GM13977 (cell line): ENCODE measurements around the gene ZNF423.
"Not testable (repeated sequence)": the region's sequence is repeated elsewhere in the genome, so short reads cannot be mapped to it uniquely, and the experiment has no call there.

ENCODE experiments used
- DNase-seq: peaks from one replicate; pipeline ENCODE4 v3.0.0; 2012; ENCODE audit warnings: low spot score
- in situ Hi-C: fragments of 300-500 bp; cut with MboI; formaldehyde crosslinking; loops from one replicate; pipeline ENCODE4 v1.12.0; 2022; ENCODE audit warnings: low sequenced_read_pairs, low pct_unique_long_range_greater_than_20kb, mixed read lengths, inconsistent platforms; ENCODE audit not compliant: unreplicated experiment
- TF ChIP-seq, protein P1 (sequence below): IDR thresholded peaks from 2 replicates; pipeline ENCODE4 v1.5.1; 2012; ENCODE audit warnings: mild to moderate bottlenecking, control low read depth; ENCODE audit not compliant: insufficient read depth; ENCODE audit errors: extremely low read depth, missing control alignments

The ZNF423 gene

DNA sequence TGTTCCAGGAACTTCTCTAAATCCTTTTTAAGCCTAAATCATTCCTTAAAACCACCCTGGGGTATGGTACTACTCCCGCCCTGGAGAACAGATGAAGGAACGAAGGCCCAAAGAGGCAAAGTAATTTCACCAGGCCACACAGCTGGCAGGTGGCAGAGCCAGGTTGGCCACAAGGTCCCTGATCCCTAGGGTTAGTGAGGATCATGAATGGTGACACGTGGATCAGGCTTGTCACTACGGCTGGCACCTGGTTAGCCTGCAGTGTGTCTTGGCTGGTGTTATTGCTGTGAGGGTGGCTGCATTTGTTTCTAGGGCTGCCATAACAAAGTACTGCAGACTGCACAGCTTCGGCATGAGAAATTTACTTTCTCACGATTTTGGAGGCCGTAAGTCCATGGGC lies 26.0 kb upstream of the ZNF423 start:
- in situ Hi-C loops = no loop called here
- TF ChIP-seq, protein P1, sequence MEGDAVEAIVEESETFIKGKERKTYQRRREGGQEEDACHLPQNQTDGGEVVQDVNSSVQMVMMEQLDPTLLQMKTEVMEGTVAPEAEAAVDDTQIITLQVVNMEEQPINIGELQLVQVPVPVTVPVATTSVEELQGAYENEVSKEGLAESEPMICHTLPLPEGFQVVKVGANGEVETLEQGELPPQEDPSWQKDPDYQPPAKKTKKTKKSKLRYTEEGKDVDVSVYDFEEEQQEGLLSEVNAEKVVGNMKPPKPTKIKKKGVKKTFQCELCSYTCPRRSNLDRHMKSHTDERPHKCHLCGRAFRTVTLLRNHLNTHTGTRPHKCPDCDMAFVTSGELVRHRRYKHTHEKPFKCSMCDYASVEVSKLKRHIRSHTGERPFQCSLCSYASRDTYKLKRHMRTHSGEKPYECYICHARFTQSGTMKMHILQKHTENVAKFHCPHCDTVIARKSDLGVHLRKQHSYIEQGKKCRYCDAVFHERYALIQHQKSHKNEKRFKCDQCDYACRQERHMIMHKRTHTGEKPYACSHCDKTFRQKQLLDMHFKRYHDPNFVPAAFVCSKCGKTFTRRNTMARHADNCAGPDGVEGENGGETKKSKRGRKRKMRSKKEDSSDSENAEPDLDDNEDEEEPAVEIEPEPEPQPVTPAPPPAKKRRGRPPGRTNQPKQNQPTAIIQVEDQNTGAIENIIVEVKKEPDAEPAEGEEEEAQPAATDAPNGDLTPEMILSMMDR = no peak
- no peak for DNase-seq

DNA sequence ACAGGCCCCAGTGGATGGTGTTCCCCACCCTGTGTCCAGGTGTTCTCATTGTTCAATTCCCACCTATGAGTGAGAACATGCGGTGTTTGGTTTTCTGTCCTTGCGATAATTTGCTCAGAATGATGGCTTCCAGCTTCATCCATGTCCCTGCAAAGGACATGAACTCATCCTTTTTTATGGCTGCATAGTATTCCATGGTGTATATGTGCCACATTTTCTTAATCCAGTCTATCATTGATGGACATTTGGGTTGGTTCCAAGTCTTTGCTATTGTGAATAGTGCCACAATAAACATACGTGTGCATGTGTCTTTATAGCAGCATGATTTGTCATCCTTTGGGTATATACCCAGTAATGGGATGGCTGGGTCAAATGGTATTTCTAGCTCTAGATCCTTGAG lies 22.6 kb upstream of the ZNF423 start:
- in situ Hi-C loops, DNase-seq: not testable (repeated sequence)

DNA sequence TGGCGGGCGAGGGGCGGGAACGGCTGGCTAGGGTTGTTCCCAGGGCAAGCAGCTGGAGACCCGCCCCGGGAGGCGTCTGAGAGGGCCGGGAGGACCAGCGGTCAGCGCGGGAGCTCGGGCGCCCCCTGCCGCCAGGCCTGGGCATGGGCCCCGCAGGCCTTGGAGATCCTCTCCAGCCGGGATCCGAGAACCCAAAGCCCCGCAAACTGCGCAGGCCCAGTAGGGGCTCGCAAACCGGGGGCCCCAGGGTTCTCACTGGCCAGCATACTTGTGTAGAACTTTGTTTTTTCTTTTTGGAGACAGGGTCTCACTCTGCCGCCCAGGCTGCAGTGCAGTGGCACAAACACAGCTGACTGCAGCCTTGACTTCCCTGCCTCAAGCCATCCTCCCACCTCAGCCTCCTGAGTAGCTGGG lies 20.8 kb upstream of the ZNF423 start:
- peak; percentile 87 for DNase-seq
- in situ Hi-C loops = no loop called here
- TF ChIP-seq, protein P1 = peak; percentile 84

DNA sequence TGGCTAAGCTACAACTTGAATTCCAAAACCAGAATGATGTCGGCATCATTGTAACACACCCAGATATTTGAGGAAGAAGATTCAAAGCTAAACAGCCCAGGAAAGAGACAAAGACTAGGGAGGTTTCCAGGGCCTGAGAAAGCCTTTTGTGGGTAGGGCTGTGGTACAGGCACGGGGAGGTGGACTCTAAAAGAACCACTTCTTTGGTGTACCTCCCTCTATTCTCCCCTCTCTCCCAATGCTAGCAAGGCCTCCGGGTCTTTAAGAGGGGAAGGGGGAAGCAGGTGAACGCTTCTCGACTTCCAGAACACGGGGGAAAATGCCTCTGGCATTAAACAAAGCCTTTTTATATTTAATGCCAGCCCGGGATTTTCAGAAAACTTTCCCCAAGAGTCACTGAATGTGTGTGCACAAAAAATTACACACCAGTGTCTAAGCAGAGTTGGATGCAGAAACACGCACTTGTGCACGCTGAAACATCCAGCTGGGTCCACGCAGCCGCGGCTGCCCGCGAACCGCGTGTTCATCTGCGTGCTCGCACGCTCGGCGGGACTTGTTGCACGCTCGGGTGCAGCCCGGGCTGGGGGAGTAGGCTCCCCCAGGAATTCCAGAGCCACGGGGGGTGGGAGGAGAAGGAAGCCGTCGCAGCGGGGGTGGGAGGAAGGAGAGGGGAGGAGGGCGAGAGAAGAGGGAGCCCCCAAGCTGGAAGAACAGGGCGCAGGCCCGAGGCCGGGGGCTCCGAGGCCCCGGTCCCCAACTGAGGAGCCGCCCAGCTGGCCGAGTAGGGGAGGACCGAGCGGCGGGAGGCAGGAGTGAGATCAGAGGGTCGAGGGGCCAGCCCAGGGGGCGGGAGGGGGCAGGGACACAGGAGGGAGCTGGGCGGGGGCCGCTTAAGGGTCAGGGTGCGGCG lies 20.1 kb upstream of the ZNF423 start:
- TF ChIP-seq, protein P1 = no peak
- DNase-seq = no peak
- in situ Hi-C loops = no loop called here

DNA sequence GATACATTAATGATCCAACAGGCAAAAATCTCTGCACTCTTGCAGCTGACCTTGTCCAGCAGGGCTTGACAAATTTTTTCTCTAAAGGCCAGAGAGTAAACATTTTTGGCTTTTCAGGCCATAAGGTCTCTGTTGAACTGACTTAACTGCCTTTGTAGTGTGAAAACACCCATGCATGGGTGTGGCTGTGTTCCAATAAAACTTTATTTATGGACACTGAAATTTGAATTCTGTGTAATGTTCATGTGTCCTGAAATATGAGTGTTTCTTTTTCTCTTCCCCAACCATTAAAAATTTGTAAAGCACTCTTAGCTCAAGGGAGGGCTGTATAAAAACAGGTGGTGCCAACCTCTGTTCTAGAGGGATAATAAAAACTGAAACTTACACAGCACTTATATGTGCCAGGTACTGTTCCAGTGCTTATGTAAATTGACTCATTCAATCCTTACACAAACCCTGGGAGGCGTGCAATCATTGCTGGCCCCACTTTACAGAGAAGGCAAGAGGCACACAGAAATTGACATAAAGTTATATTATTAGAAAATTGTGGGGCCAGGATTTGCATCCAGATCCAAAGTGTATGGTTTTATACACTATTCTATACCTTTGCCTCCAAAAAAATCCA lies 18.8 kb upstream of the ZNF423 start:
- TF ChIP-seq, protein P1 = no peak

DNA sequence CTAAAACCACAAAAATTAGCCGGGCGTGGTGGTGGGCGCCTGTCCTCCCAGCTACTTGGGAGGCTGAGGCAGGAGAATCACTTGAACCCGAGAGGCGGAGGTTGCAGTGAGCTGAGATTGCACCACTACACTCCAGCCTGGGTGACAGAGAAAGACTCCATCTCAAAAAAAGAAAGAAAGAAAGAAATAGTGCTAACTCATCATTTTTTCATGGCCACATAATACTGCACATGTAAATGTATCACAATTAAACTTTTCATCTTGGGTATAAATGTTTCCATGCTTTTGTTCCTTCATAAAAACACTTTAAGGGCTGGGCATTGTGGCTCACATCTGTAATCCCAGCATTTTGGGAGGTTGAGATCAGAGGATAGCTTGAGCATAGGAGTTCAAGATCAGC lies 15.9 kb upstream of the ZNF423 start:
- in situ Hi-C loops, DNase-seq: not testable (repeated sequence)

More for the DNA sequence above, 18.8 kb upstream of the ZNF423 start:
- in situ Hi-C loops = no loop called here
- no peak for DNase-seq

- TF ChIP-seq, protein P1 = no peak
- in situ Hi-C loops = no loop called here
- DNase-seq = no peak
Measured at GRCh38 chr16:49869731-49870130, 13.8 kb upstream of the ZNF423 start.
